ENCODE measurements around the gene NCAPD2.

Gene NCAPD2

DNA sequence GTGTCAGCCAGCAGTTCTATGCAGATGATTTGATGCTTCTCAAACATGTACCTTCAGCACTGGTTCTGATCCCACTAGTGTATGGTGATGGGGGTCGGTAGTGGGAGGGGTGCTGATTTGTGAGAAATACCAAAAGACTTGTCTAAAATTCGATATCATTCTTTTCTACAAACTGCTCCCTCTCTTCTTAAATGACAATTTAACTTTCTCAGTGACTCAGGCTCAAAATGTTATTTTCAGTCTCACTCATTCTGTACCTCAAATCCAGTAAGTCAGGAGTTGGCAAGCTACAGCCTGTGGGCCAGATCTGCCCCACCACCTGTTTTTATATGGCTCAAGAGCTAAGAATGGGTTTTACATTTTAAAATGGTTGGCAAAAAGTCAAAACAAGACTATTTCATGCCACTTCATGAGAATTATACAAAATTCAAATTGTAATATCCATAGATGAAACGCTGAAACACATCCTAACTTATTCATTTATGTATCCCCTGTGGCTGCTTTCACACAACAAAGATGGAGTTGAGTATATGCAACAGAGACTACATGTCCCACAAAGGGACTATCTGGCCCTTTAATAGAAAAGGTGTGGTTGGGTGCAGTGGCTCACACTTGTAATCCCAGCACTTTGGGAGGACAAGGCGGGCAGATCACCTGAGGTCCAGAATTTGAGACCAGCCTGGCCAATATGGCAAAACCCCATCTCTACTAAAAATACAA lies 80.8 kb downstream of the NCAPD2 start:
- DNase-seq (ENCODE audit: low spot score) = no peak

DNA sequence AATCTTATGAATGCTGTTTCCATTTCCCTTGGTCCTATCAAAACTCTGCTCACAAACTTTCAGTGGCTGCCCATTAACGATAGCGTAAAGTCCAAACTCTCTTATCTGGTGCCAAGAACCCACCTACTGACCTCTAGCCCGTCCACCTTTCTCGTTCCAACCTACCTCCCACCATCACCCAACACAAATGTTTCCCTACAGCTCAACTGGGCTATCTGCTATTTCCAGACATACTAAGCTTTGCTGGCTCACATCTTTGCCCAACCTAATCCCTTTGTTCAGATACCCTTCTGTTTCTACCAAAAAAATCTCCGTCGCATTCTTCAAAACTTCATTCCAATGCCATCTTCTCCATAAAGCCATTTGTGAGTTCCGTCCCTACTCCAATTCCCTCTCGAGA lies 81.7 kb downstream of the NCAPD2 start:
- no peak for DNase-seq (ENCODE audit: low spot score)

Data from globus pallidus (tissue), 1 donor.